Left renal pelvis (tissue), 4 donors: ENCODE data around the gene FXN. TPM values are rescaled to one million over a fixed set of nuclear protein-coding genes. Genes with fewer than 3 reads are reported as not detected.
"Not testable (repeated sequence)": the region's sequence is repeated elsewhere in the genome, so short reads cannot be mapped to it uniquely, and the experiment has no call there.

Experiments used
- DNase-seq, 4 donors: peaks; one replicate each; pipeline ENCODE4 v3.0.0-alpha.2; 2013; ENCODE audit warnings: low read depth in 4 of 4, low spot score in 3 of 4
- polyA plus RNA-seq, 4 donors: library from polyadenylated mRNA; unstranded; fragments of 120-200 nt; gene quantifications; one replicate each; pipeline ENCODE4 v1.2.1, GENCODE V29; 2013; ENCODE audit not compliant: insufficient read length in 4 of 4

The FXN gene
- polyA plus RNA-seq, 4 donors: 17.7 to 26.0 (median 21.5) TPM

DNA sequence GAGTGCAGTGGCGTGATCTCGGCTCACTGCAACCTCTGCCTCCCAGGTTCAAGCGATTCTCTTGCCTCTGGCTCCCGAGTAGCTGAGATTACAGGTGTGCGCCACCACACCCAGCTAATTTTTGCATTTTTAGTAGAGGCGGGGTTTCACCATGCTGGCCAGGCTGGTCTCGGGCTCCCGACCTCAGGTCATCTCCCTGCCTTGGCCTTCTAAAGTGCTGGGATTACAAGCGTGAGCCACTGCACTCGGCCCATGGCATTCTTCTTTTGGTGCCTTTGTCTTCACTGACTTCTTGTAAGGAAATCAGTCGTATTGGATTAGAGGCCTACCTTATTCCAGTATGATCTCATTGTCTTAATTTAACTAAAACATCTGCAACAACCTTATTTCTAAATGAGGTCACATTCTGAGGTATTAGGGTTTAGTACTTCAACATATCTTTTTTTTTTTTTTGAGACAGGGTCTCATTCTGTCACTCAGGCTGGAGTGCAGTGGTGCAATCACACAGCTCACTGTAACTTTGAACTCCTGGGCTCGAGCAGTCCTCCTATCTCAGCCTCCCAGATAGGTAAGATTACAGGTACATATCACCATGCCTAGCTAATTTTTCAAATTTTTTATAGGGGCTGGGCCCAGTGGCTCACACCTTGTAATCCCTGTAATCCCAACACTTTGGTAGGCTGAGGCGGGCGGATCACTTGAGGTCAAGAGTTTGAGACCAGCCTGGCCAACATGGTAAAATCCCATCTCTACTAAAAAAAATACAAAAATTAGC is 59.0 kb downstream of the FXN start:
- not testable (repeated sequence) for DNase-seq

DNA sequence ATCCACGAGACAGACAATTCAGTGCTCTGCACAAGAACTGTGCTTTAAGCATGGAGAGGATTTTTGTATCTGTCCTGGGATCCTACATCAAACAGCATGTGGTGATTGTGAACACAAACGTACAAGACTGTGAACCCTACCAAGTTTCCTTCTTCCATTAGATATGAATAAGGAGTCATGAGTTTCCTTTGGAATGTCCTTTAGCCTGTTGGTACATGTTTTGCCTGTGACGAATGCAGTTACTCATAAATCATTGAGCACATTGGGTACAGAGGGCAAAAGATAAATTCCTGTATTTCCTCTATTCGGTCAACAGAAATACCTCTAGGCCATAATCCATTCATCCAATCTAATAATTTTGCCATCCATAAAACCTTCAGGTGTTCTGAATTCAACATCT is 61.5 kb downstream of the FXN start:
- no peak for DNase-seq

DNA sequence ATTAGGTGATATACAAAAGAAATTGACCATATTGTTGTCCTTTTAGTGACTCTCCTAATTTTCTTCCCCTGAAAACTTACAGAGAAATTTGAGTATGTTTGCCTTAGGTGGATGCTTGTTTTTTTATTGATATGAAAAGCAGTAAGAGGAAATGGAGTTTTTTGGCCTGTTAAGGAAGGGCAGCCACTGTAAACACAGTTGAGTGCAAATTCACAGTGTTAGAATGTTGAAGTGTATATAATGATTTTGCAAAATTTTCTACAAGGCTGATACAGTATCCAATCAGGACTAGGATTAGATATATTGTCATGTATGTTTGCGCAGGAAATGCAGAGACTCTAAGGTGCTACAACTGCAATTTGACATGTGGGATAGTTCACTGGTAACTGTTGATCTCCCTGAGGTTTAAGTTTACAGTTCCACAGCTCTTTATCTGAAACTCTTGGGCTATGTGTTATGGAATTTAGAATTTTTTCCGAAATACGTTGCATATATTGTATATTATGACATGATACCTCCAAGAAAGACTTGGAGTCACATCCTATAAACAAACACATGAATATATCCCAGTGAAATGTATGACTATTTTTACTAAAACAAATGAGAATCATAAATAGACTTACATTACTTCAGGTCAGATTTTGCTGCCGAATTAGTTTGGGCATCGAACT is 62.5 kb downstream of the FXN start:
- no peak for DNase-seq

DNA sequence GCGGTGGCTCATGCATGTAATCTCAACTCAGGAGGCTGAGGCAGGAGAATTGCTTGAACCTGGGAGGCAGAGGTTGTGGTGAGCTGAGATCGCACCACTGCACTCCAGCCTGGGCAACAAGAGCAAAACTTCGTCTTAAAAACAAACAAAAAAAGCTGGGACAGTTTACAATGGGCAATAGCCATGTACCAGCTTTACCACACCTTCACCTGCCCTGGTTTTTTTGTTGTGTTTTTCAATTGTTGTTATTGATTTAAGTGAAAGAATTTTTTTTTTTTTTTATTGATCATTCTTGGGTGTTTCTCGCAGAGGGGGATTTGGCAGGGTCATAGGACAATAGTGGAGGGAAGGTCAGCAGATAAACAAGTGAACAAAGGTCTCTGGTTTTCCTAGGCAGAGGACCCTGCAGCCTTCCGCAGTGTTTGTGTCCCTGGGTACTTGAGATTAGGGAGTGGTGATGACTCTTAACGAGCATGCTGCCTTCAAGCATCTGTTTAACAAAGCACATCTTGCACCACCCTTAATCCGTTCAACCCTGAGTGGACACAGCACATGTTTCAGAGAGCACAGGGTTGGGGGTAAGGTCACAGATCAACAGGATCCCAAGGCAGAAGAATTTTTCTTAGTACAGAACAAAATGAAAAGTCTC is 67.9 kb downstream of the FXN start:
- not testable (repeated sequence) for DNase-seq

DNA sequence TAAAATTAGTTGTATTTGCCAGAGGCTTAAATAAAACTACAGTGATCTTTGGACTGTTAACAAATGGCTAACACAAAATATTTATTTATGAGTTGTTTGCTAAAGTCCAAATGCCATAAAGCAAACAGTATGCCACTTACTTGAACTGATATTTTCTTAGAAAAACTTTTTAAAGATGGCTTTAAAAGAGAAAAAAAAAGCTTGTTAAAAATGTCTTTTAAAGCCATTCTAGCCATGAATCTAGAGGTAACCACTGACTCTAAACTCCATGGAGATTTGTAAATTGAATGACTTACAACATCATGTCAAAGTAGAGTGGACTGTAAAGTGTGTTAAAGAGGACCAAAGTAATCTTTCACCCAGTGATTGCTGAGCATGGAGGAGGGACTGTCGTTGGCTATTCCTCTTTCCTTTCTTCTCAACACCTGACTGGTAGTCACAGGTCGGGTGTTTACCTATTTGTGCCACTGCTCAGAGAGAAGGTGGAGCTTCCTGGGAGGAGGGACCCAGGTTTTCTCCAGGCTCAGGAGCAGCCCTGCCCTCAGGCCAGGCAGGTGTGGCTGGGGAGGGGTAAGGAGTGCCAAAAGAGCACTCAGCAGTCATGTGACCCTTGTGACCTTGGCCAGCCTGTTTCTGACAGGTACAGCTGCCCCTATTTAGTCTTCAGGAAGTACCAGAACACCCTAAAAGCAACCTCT is 69.4 kb downstream of the FXN start:
- peak in 1 of 4 donors; percentile 32 for DNase-seq

DNA sequence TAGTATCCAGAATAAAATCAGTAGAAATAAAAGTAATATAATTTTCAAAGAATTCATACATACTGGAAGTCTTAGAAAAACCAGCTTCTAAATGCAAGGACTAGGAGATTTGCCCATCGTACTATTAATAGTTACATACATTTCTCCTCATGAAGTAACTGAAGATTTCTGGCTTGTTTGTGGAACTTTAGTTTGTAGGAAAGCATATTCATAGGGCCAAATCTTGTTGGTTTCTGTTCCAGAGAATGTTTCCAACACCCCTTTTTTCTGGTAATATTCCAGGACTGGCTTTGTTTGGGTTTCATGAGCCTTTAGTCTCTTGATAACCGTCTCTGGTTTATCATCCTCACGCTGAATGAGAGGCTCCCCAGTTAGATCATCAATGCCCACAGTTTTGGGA is 72.2 kb downstream of the FXN start:
- DNase-seq: no peak

DNA sequence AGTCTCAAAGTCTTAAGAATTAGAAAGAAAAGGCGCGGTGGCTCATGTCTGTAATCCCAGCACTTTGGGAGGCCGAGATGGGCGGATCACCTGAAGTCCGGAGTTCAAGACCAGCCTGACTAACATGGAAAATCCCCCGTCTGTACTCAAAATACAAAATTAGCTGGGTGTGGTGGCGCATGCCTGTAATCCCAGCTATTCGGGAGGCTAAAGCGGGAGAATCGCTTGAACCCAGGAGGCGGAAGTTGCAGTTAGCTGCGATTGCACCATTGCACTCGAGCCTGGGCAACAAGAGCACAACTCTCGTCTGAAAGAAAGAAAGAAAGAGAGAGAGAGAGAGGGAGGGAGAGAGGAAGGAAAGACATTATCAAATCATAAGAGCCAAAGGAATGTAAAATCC is 73.2 kb downstream of the FXN start:
- DNase-seq: not testable (repeated sequence)

DNA sequence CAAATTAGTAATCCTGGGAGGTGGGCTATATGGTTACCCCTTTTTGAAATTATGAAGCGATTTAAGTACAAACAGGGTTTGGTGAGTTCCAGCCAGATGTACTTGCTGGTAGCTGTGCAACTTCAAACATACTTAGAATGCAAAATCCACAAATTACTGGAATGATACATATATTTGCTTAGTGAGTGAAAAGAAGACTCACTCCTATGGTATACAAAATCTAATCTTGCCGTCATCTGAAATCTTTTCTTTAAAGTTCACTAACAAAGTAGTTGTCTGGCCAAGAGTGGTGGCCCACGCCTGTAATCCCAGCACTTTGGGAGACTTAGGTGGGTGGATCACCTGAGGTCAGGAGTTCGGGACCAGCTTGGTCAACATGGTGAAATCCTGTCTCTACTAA is 73.6 kb downstream of the FXN start:
- no peak for DNase-seq

DNA sequence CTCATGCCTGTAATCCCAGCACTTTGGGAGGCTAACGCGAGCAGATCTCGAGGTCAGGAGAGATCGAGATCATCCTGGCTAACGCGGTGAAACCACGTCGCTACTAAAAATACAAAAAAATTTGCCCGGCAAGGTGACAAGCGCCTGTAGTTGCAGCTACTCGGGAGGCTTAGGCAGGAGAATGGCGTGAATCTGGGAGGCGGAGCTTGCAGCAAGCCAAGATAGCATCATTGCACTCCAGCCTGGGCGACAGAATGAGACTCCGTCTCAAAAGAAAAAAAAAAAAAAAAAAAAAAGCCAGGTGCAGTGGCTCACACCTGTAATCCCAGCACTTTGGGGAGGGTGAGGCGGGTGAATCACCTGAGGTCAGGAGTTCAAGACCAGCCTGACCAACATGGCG is 77.1 kb downstream of the FXN start:
- DNase-seq: not testable (repeated sequence)

DNA sequence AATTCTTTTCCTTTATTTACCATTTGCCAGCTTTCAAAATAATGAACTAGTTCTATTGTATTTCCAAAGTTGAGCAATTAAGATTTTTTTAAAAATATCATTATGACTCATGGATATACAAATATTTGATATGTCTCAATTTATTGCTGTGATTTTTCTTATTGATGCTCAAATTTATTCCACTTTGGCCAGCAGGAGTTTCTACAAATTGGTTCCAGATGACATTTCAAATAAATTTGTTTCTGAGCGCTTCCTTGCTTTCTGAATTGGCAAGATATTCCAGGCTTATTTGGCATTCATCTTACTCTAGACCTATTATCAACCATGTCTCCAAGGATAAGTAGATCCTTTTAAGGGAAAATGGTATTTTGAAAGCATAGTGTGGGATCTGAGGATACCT is 80.1 kb downstream of the FXN start:
- no peak for DNase-seq

DNA sequence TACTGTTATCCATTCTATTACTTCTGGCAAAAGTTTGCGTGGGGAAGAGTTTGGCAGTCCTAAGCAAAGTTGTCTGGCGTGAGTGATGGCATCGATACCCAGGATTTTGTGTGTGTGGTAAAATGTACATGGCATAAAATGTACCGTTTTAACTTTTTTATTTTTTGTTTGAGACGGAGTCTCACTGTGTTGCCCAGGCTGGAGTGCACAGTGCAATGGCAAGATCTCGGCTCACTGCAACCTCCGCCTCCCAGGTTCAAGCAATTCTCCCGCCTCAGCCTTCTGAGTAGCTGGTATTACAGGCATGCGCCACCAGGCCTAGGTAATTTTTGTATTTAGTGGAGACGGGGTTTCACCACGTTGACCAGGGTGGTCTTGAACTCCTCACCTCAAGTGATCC is 83.1 kb downstream of the FXN start:
- DNase-seq: no peak

DNA sequence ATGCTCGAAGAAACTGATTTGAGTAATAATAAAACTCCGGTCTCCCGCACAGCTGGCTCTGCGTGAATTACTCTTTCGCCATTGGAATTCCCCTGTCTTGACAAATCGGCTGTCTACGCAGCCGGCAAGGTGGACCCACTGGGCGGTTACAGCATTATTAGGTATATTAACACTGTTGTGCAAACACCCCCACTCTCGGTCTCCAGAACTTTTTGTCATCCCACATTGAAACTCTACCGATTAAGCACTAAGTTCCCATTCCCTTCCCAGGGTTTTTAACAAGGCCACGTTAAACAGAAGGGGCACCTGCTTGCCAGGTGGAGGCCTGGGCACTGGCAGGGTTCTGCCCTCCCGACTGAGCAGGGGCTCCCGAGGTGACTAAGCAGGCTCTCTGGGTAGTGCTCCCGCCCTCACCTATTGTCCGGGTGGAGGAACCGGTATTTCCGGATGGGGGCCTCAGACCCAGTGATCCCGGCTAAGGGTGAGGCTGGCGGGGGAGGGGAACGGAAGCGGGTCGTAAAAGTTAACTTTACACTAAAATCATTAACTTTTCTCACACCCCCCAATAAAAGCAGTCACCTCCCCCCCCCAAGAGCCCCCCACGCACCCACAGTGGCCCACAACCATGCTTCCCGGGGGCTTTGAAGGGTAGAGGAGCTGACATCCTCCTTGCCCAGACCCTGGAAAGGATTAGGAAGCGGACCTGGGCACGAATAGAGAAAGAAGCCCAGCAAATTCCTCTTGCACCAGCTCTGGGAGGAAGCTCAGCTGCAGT is 85.0 kb downstream of the FXN start:
- peak in 2 of 4 donors; percentile 67 to 73 for DNase-seq

DNA sequence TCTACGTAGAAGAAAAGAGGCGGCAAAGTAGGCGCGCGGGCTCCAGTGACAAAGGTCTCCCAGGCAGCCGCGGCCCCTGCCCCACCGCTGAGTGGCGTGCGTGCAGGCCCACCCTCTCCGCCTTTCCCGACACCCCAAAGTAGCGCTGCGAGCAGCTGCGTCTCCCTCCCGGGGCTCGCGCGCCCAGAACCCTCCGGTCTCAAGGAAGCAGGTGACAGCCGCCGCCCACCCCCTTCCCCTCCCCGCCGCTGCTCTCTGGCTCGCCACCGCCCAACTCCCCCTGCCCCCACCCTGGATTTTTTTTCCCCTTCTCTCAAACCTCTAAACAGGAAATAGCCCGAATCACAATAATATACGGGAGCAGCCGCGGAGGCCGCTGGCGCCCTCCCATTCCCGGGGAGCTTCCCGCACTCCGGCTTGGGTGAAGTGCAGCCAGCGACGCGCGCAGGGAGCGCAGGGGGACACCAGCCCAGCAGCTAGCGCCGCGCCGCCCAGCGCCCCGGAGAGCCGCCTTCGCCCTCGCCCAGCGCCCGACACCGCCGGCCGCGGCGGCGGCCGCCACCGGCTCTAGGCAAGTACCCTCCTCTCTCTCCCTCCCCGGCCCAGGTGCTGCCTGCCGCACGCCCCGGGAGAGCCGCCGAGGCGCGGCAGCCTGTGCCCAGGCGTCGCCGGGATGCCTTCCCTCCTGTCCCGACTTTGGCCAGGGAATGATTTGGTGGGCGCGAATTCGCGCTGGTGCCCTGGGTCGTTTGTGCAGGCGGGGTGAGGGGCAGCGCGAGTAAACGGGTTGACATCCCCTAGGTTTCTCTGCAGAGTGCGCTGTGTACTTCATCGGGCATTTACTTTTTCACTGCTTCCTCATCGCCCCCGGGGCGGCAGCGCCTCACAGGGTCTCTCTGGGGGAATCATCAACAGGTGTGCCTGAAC is 85.9 kb downstream of the FXN start:
- DNase-seq: peak in 2 of 4 donors; percentile 30 to 39

DNA sequence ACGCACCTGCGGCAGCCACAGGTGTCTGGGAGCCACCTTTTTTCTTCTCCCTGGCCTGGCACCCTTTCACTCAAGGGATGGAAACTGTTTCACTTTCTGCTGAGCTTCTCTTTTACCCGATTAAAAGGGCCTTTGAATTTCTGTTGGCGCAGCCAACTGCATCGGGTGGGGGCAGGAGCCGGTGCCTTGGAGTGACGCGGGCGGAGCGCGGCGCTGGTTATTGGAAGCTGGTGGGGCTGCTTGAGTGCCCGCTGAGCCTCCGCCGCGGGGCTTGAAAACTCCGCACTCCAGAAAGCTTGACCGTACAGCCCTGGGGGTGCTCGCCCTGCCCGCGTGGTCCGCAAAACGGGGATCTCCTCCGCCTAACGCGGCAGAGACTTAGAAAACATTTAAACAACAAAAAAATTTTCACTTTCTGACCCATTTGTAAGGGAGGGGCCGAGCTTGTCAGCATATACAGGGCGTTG is 86.6 kb downstream of the FXN start:
- DNase-seq: peak in 3 of 4 donors; percentile 45 to 61 (median 51)

DNA sequence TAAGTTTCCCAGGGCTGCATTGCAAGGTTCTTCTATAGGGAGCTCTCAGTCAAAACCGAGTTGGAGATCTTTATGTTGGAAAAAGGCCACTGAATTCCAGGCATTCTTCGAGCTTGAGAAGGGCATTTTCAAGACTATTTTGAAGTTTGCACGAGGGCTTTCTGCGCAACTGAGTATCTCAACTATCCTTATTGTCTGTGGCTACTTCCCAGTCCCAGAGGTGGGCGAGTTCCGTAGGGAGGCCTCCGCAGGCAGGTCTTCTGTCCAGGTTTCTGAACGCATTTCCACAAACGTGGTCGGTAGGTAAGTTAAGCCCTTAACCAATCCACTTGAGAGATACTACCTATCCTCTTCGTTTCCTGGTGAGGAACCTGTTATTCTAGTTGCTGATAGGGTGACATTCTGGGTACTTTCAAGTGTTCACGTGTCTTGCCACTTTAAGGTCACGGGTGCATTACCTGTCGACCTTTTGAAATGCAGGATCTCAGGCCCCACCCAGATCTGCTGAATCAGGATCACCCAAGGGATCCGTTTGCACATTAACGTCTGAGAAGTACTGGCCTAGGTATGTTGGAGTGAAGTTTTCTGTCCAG is 87.1 kb downstream of the FXN start:
- DNase-seq: no peak

DNA sequence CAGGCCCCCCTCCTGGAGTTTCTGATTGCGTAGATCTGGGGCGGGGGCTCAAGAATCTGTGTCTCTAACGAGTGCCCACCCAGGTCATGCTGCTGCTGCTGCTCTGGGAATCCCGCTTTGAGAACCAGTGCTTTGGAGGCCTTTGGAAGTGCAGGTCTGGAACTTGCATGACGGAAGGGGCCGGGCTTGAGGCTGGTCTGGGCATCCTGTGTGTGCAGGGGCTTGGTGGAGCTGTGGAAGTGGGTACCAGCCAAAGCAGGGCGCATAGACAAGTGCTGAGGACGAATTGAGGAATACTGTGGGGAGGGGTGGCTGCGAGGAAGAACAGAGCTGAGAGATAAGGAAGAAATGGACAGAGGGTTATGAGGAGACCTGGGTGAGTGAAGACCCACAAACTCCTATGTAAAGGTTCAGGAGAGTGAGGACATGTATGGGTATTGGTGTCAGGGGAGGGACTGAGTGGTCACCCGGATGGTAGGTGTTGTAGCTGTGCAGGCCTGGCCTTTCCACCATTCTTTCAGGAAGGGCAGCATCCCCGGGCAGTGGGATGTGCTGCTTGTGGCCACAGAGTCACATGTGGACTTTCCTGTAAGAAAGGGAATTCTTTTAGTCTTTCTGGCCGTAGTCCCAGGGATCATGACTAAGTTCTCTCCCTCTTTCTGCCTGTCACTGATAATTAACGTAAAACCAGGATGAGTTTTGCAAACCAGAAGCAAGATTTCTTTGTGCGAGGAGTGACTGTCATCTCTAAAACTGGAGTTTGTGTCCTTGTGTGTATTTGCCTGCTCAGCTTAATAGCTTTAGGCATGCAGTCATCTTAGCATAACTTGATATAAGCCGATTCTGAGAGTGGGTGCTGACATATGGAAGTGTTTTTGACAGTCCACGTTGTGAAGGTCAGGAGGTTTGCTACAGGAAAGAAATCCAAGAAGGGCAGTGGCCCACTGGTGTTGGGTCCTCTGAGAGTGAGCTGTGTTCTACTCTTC is 95.2 kb downstream of the FXN start:
- DNase-seq: no peak

DNA sequence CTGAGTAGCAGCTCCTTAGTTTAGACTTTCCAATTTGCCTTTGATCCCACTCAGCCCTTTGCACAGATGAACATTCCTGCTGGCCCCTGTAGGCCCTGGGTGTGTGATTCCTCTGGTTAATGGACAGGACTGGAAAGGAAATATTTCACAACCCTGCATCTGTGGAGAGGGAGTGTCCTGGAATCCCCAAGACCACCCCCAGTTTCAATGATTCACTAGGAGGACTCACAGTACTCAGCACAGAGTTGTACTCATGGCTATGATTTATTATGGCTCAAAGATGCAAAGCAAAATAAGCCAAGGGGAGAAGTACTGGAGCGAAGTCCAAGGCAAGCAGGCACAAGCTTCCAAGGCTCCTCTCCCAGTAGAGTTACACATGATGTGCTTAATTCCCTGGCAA is 96.1 kb downstream of the FXN start:
- no peak for DNase-seq

DNA sequence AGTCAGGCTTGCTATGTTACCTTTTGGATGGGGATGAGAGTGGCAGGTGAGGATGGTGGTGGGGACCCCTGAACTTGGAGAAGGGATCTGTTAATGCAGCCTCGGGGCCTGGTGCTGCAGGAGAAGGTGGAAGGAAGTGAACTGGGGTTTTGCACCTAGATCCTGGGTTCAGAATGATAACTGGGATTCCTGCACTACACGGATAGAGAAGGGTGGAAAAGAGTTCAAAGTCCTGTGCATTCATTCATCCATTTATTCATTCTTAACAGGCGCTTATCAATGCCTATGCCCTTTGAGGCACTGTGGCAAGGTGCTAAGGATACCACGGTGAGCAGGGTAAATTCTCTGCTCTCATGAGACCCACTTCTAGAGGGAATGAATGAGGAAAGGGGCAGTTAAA is 96.8 kb downstream of the FXN start:
- DNase-seq: no peak
